WERI-Rb-1 (cell line): ENCODE data around the gene GLI2.

ENCODE experiments used
- DNase-seq: peaks from one replicate; pipeline ENCODE4 v3.0.0-alpha.2; 2020
- H3K27ac ChIP-seq: fragments of 250-450 bp; sonication (Bioruptor Pico); 2 replicates; pipeline ENCODE4 v1.5.1; 2020; ENCODE audit warnings: mild to moderate bottlenecking, moderate library complexity
- H3K27me3 ChIP-seq: fragments of 250-450 bp; sonication (Bioruptor Pico); 2 replicates; pipeline ENCODE4 v1.5.1; 2021; ENCODE audit warnings: mild to moderate bottlenecking, low read depth, moderate library complexity; ENCODE audit not compliant: insufficient read depth, severe bottlenecking
- H3K36me3 ChIP-seq: fragments of 250-450 bp; sonication (Bioruptor Pico); 2 replicates; pipeline ENCODE4 v1.5.1; 2020; ENCODE audit warnings: mild to moderate bottlenecking, moderate library complexity
- H3K4me3 ChIP-seq: 2 replicates; pipeline ENCODE4 v1.5.1; 2011; ENCODE audit warnings: low read depth, mild to moderate bottlenecking, control low read depth, low read length
- H3K9me3 ChIP-seq: fragments of 250-450 bp; sonication (Bioruptor Pico); 2 replicates; pipeline ENCODE4 v1.5.1; 2021; ENCODE audit warnings: mild to moderate bottlenecking, moderate library complexity; ENCODE audit not compliant: severe bottlenecking
- TF ChIP-seq, protein P1 (sequence below): IDR thresholded peaks from 2 replicates; pipeline ENCODE4 v1.5.1; 2011; ENCODE audit warnings: low read depth, mild to moderate bottlenecking, control low read depth, inconsistent platforms, low read length

GLI2 gene

DNA sequence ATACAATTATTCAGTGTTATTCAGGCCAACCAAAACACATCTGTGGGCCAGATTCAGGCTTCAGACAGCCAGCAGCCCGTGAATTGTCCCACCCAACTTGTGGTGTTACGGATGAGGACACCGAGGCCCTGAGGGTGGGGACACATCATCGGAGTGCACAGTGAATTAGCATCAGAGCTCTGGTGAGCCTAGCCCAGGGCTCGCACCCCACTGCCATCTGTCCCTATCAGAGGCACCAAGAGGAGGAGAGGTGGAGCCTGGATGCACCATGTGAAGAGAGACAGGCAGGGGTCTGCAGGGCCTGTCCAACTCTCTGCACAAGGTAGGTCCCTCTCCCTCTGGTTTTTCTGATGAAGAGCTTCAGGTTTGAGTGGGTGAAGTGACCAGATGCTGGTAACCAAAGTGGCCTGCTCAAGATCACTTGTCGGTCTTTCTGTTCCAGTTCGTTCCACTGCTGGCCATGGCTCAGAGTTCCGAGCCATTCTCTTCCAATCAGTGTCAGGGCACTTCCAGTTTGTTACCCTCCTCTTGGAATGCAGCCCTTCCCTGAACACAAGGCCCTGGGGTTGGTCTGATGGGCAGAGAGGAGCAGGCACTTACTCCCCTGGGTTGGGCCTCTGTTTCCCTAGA, 14.8 kb upstream of the GLI2 start:
- Histone ChIP-seq H3K27ac (no peak overlapping the region), H3K36me3 (no peaks in the 10 kb centered on the region), H3K4me3 (no peak overlapping the region), H3K27me3 (no peaks in the 10 kb centered on the region), H3K9me3 (peaks cover 2% of the 10 kb centered on the region)
- TF ChIP-seq, protein P1, sequence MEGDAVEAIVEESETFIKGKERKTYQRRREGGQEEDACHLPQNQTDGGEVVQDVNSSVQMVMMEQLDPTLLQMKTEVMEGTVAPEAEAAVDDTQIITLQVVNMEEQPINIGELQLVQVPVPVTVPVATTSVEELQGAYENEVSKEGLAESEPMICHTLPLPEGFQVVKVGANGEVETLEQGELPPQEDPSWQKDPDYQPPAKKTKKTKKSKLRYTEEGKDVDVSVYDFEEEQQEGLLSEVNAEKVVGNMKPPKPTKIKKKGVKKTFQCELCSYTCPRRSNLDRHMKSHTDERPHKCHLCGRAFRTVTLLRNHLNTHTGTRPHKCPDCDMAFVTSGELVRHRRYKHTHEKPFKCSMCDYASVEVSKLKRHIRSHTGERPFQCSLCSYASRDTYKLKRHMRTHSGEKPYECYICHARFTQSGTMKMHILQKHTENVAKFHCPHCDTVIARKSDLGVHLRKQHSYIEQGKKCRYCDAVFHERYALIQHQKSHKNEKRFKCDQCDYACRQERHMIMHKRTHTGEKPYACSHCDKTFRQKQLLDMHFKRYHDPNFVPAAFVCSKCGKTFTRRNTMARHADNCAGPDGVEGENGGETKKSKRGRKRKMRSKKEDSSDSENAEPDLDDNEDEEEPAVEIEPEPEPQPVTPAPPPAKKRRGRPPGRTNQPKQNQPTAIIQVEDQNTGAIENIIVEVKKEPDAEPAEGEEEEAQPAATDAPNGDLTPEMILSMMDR, result no peak
- DNase-seq, result no peak

DNA sequence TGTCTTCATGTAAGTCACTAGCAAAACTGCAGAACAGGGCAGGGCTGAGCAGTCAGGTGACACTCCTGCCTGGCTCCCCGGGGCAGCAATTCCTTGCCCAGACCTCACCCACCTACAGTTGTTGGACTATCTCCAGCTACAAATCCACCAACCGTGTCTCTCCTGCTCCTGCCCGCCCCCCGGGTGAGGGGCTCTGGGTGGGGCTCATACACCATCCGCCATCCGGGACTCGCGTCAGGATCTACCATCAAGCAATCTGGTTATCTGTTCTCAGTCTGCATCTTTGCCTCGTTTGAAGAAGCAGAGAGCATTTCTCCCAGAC, 13.5 kb upstream of the GLI2 start:
- TF ChIP-seq, protein P1, result no peak
- H3K27ac ChIP-seq, result no peak overlapping the region
- peaks cover 4% of the 10 kb centered on the region for H3K9me3 ChIP-seq
- no peak for DNase-seq
- H3K27me3 ChIP-seq, result no peaks in the 10 kb centered on the region
- H3K4me3 ChIP-seq, result no peak overlapping the region
- H3K36me3 ChIP-seq, result no peaks in the 10 kb centered on the region

DNA sequence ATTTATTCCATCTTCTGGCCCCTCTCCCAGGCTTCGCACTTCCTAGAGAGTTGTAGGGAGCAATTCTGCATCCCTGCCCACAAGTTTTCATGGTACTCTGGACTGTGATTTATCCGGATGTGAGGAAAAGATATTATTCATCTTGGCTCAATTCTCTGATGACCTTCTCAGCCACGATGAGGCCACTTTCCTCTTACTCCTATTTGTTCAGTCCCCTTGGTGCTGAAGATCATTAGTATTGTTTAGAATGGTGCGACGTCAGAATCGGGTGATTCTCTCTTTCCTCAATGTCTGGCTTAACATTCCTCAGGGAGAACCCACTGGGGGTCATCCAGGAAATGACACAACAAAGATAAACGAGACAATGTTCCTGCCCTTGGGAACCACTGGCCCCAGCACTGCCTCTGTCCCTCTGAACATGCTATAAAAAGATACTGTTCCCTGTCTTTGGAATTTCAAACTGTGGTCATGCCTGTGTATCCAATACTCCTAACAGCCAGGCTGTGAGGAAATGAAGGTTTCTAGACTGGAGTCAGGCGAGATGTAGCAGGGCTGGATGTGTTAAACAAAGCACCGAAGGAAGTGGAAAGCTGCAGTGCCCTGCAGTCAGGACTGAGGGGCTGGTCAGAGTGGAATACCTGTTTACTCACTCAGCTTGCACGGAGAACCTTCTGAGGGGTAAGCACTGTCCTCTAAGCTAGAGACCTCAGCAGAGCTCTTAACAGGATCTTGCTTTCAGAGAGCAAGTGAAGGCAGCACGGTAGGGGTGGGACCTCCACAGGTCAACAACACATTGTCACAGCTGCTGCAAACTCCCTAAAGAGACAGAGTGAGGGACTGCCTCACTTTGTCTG, 12.9 kb upstream of the GLI2 start:
- Histone ChIP-seq H3K4me3 (no peak overlapping the region), H3K9me3 (peaks cover 4% of the 10 kb centered on the region), H3K27ac (no peak overlapping the region), H3K27me3 (no peaks in the 10 kb centered on the region), H3K36me3 (no peaks in the 10 kb centered on the region)
- TF ChIP-seq, protein P1, result no peak
- DNase-seq, result no peak

GRCh38 chr2:120726245-120726644, 9.4 kb upstream of the GLI2 start:
- no peak overlapping the region for H3K4me3 ChIP-seq
- TF ChIP-seq, protein P1, result no peak
- H3K27ac ChIP-seq, result no peak overlapping the region
- H3K36me3 ChIP-seq, result no peaks in the 10 kb centered on the region
- H3K27me3 ChIP-seq, result no peaks in the 10 kb centered on the region
- no peak for DNase-seq
- H3K9me3 ChIP-seq, result peaks cover 4% of the 10 kb centered on the region

DNA sequence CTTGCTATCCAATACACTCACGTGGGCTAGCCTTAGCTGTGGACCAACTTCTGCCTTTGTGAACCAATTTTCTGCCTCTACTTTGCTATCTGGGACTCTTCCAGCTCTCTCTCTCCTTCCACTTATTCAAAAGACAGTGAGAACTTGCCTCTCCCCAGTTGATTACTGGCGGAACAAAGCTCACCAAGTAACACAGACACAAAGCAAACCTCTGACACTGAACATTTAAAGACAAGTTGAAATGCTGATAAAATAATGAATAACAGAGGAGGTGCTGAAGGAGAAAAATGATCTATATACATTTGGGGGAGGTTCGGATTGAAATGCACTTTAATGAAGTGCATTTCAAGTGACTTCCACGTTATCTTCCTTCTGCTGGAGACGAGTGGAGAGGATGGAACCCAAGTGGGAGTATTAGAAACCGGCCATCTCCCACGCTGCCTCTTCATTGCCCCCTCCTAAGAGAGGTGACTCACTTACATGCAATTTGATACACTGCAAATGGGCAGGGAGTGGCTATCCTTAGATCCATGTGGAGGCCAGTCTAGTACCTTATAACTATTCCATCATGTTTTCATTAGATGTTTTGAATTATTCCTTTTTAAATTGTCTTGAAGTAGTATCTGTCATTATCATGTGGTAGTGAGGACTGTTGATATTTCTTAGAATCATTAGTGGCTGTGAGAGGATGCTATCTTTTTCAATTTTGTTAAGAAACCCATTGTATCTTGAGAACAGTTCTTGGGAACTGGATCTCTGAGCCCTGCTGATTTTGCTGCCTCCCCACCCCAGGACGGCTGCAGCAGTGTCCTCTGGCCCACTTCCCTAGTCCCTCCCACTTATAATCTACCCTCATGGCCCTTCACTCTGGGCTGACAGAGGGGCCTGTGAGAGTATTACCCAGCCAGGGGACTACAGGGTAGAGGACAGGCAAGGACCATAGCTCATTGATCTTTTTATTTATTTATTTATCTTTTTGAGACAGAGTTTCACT, 6.0 kb upstream of the GLI2 start:
- TF ChIP-seq, protein P1, result no peak

More for the DNA sequence above, 6.0 kb upstream of the GLI2 start:
- Histone ChIP-seq H3K36me3 (no peaks in the 10 kb centered on the region), H3K27me3 (peaks cover 14% of the 10 kb centered on the region), H3K27ac (no peak overlapping the region), H3K9me3 (peaks cover 4% of the 10 kb centered on the region), H3K4me3 (no peak overlapping the region)
- no peak for DNase-seq
